Gastroesophageal sphincter (tissue), 3 donors: ENCODE data around the gene XKR7.

Experiments used
- POLR2A ChIP-seq, 2 donors: fragments of 450-650 bp; IDR thresholded peaks; one replicate each; pipeline ENCODE4 v1.6.1; 2017; ENCODE audit warnings: antibody characterized with exemption in 2 of 2, mild to moderate bottlenecking in 2 of 2, moderate library complexity in 1 of 2
- POLR2AphosphoS5 ChIP-seq: sonication (generic); formaldehyde crosslinking; IDR thresholded peaks from one replicate; pipeline ENCODE4 v1.6.1; 2017; ENCODE audit warnings: antibody characterized with exemption
- TF ChIP-seq, protein P1 (sequence below), 4 experiments: fragments of 200-600 bp in 2 of 4; fragments of 450-650 bp in 2 of 4; sonication (generic) in 1 of 4; IDR thresholded peaks; one replicate each; pipeline ENCODE4 v1.5.1; 2017 to 2019; ENCODE audit warnings: antibody characterized with exemption in 4 of 4, mild to moderate bottlenecking in 2 of 4, moderate library complexity in 2 of 4

DNA sequence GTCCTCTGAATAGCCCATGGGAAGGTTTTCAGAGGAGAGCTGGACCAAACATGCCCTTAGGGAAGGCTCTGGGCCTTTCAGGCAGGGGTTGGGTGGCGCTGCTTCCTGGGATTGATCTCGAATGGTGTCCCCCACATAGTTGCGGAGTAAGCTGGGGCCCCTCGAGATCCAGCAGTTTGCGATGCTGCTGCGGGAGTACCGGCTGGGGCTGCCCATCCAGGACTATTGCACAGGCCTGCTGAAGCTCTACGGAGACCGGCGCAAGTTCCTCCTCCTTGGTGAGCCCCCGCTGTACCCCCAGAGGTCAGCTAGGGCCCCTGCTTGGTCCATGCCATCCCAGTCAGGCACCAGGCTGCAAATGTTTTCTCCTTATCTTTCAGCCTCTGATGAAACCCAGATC, 61.6 kb downstream of the XKR7 start:
- no peak for TF ChIP-seq POLR2A (IDR thresholded peaks at IDR 0.05)
- TF ChIP-seq POLR2AphosphoS5 = no peak
- TF ChIP-seq, protein P1, sequence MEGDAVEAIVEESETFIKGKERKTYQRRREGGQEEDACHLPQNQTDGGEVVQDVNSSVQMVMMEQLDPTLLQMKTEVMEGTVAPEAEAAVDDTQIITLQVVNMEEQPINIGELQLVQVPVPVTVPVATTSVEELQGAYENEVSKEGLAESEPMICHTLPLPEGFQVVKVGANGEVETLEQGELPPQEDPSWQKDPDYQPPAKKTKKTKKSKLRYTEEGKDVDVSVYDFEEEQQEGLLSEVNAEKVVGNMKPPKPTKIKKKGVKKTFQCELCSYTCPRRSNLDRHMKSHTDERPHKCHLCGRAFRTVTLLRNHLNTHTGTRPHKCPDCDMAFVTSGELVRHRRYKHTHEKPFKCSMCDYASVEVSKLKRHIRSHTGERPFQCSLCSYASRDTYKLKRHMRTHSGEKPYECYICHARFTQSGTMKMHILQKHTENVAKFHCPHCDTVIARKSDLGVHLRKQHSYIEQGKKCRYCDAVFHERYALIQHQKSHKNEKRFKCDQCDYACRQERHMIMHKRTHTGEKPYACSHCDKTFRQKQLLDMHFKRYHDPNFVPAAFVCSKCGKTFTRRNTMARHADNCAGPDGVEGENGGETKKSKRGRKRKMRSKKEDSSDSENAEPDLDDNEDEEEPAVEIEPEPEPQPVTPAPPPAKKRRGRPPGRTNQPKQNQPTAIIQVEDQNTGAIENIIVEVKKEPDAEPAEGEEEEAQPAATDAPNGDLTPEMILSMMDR (IDR thresholded peaks at IDR 0.05) = no peak
